Kidney epithelial cell (primary cell): ENCODE data around the gene VEZF1. TPM values are rescaled to one million over a fixed set of nuclear protein-coding genes. Genes with fewer than 3 reads are reported as not detected.

ENCODE experiments used
- DNase-seq: peaks from one replicate; pipeline ENCODE4 v3.0.0-alpha.2; 2010; ENCODE audit warnings: low read depth
- H3K27me3 ChIP-seq: 2 replicates; pipeline ENCODE4 v1.6.0; 2011; ENCODE audit warnings: low read length; ENCODE audit not compliant: control insufficient read depth, insufficient read depth
- H3K36me3 ChIP-seq: 2 replicates; pipeline ENCODE4 v1.5.1; 2011; ENCODE audit warnings: low read length; ENCODE audit not compliant: control insufficient read depth, insufficient read depth
- H3K4me3 ChIP-seq: 2 replicates; pipeline ENCODE4 v1.5.1; 2011; ENCODE audit warnings: low read depth, mild to moderate bottlenecking, control low read depth, low read length
- total RNA-seq: library from RNA; depleted of rRNA; stranded (reverse); fragments of >200 nt; gene quantifications from 2 replicates; pipeline ENCODE4 v1.2.3, GENCODE V29; 2015
- TF ChIP-seq, protein P1 (sequence below): IDR thresholded peaks from 2 replicates; pipeline ENCODE4 v1.5.1; 2011; ENCODE audit warnings: mild to moderate bottlenecking, moderate library complexity, low read length, control low read depth, inconsistent platforms; ENCODE audit not compliant: insufficient read depth, poor library complexity, severe bottlenecking

Gene VEZF1
- total RNA-seq, 1 donor from 2014 or later: 78.3 TPM

DNA sequence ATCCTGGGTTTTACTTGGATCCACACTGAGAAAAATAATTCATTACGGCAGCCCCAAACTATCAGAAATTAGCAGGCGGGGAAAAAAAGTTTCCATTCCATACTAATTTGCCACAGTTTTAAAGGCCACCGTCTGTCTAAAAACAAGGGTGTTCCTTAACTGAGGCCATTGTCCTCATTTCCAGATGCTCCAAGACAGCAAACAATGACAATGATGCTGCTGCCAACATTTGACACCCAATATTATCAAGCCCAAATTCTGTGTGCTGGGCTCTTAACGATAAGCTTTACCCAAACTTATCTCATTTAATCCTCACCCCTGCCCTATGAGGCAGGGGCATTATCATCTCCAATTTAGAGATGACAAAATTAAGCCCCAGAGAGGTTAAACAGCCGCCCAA lies 59.1 kb downstream of the VEZF1 start:
- Histone ChIP-seq H3K4me3 (no peak overlapping the region), H3K27me3 (no peaks in the 10 kb centered on the region), H3K36me3 (no peaks in the 10 kb centered on the region)
- no peak for DNase-seq
- TF ChIP-seq, protein P1, sequence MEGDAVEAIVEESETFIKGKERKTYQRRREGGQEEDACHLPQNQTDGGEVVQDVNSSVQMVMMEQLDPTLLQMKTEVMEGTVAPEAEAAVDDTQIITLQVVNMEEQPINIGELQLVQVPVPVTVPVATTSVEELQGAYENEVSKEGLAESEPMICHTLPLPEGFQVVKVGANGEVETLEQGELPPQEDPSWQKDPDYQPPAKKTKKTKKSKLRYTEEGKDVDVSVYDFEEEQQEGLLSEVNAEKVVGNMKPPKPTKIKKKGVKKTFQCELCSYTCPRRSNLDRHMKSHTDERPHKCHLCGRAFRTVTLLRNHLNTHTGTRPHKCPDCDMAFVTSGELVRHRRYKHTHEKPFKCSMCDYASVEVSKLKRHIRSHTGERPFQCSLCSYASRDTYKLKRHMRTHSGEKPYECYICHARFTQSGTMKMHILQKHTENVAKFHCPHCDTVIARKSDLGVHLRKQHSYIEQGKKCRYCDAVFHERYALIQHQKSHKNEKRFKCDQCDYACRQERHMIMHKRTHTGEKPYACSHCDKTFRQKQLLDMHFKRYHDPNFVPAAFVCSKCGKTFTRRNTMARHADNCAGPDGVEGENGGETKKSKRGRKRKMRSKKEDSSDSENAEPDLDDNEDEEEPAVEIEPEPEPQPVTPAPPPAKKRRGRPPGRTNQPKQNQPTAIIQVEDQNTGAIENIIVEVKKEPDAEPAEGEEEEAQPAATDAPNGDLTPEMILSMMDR: no peak

DNA sequence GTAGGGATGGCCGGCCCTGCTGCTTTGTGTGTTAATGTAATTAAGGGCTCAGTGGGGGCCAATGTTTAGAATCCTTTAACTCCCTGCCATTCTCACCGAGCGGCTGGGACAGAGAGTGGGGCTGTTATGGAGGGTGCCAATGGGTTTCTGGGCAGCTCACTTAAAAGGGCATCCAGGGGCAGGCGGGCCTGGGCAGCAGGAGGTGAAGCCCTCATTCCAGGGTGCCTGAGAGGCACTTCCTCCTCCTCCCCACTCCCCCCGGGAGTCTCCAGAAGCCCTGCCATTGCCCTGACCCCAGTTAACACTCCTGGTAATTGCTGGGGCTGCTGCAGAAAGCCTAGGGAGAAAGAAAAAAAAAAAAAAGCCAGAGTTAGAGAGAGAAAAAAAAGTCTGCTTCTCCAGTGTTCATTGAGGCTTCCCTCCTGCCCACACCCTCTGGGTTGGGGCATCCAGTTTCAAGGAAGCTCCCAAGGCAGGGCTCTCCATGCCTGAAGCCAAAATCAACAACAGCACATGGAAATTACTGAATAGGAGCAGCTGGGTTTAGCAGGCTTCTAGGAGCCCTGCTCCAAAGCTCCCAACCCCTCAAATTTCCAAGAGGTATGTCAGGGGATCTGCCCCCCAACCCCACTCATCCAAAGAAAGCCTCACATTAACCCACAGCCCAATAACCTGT lies 60.9 kb downstream of the VEZF1 start:
- H3K36me3 ChIP-seq: no peaks in the 10 kb centered on the region
- TF ChIP-seq, protein P1: no peak
- DNase-seq: no peak
- H3K27me3 ChIP-seq: no peaks in the 10 kb centered on the region
- no peak overlapping the region for H3K4me3 ChIP-seq

DNA sequence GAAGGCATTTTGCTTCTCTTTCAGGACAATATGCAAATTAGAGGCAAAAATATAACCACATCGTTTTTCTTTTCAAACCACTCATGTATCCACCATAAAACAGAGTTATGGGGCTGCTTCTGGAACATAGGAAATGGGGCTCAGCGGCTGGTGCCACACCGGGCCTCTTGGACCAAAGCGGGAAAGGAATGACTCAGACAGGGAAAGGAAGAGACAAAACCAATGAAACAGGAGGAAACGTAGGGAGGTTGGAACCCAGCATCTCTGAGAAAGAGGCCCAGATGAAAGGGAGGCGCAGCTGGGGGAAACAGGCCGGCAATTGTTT lies 61.4 kb downstream of the VEZF1 start:
- TF ChIP-seq, protein P1: no peak
- Histone ChIP-seq H3K36me3 (no peaks in the 10 kb centered on the region), H3K4me3 (no peak overlapping the region), H3K27me3 (no peaks in the 10 kb centered on the region)
- no peak for DNase-seq

DNA sequence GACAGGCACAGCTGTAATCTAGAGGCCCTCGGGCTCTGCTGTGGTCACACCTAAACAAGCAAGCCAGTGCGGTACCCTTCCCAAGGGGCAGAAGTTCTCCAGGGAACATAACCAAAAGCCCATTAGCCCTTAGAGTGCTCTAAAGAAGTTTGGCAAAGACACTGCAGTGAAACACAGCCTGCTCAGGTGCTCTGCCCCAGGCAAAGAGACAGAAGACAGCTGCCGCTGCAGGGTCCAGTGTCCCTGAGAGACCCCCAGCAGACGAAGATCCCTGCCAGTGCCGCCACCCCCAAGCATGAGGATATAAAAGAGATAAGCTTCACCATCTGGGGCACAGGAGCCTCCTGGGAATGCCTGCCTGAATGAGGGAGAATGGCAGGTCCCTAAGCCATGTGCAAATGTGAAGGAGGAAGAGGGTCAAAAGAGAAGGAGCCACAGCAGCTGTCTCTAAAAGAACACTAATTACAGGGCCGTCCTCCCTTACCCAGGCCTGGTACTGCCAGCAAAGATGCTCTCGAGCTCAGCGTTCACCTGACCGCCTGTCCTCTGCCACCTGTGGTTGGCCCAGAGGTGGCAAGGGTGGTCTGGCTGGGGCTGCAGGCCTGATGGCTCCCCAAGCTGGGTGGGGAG lies 62.6 kb downstream of the VEZF1 start:
- Histone ChIP-seq H3K27me3 (no peaks in the 10 kb centered on the region), H3K4me3 (no peak overlapping the region), H3K36me3 (no peaks in the 10 kb centered on the region)
- TF ChIP-seq, protein P1: no peak
- DNase-seq: no peak

DNA sequence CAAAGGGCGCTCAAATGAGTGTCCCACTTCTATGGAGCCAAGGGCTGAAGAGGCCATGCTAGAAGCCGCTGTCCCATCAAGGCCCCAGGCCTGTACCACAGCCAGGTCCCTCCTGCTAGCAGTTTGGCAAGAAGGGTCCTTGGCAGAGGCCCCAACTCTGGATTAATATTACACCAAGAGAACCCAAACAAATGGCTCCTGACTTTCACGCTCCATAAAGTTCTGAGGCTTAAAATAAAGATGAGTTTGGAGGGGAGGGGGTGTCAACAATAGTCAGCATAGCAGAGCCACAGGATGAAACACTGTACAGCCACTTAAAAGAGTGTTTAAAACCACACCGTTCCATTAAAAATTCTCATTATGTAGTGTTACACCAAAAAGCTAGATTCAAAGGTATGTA lies 63.4 kb downstream of the VEZF1 start:
- Histone ChIP-seq H3K4me3 (no peak overlapping the region), H3K27me3 (no peaks in the 10 kb centered on the region), H3K36me3 (no peaks in the 10 kb centered on the region)
- DNase-seq: no peak
- TF ChIP-seq, protein P1: no peak

Other genes starting within 250 kb of the VEZF1 start
- gene CCDC182, start 243.0 kb downstream of the VEZF1 start, total RNA-seq: not detected in 2 replicates
- gene MRPS23, start 138.2 kb downstream of the VEZF1 start, total RNA-seq: 26.1 and 43.2 TPM in 2 replicates
- gene CUEDC1, start 32.8 kb downstream of the VEZF1 start, total RNA-seq: 24.6 and 27.7 TPM in 2 replicates
- gene SRSF1, start 19.0 kb upstream of the VEZF1 start, total RNA-seq: 162 and 178 TPM in 2 replicates
- 16.3 and 18.3 TPM in 2 replicates for gene DYNLL2, start 95.2 kb upstream of the VEZF1 start, total RNA-seq
- gene OR4D1, start 160.1 kb upstream of the VEZF1 start, total RNA-seq: not detected in 2 replicates
- not detected in 2 replicates for gene OR4D2, start 178.7 kb upstream of the VEZF1 start, total RNA-seq
- gene EPX, start 204.5 kb upstream of the VEZF1 start, total RNA-seq: not detected in 2 replicates
- 16.8 and 17.5 TPM in 2 replicates for gene MKS1, start 231.0 kb upstream of the VEZF1 start, total RNA-seq